HepG2 (cell line): ENCODE results near the gene LYSMD3. TPM values are rescaled to one million over a fixed set of nuclear protein-coding genes. Genes with fewer than 3 reads are reported as not detected.
A peak's percentile ranks its signal among the peaks of the same experiment; 100 is the strongest.

Experiments used
- ATAC-seq: fragments of 200-7000 bp; cut with Tn5 transposase; 3 replicates; pipeline ENCODE4 v1.9.1; 2020; ENCODE audit warnings: mild to moderate bottlenecking, moderate library complexity
- BruUV-seq: library from RNA; stranded (reverse); fragments of 400-500 nt; replicated peaks from 2 replicates; lab custom pipeline; 2021; lab: Mats Ljungman, UMichigan
- CTCF ChIA-PET: fragments of 300-600 bp; formaldehyde crosslinking; extraction: SDS; loops from one replicate; lab custom pipeline; 2021; ENCODE audit warnings: low total read pairs, inconsistent platforms, low intra/inter-chr PET ratio; lab: Yijun Ruan, JAX
- POLR2A ChIA-PET: fragments of 350-600 bp; sonication (Branson Sonifier 250); formaldehyde crosslinking; loops from one replicate; lab custom pipeline; 2020; ENCODE audit warnings: antibody characterized with exemption, inconsistent platforms; lab: Yijun Ruan, JAX
- DNase-seq: peaks from one replicate; pipeline ENCODE4 v3.0.0-alpha.2; 2015; ENCODE audit warnings: low spot score
- FAIRE-seq: peaks from 3 replicates; lab custom pipeline; 2011; peaks lifted over from hg19 to GRCh38; lab: Jason Lieb, UNC
- H2AFZ ChIP-seq: one replicate; pipeline ENCODE4 v1.6.1; 2011; ENCODE audit warnings: low read length, inconsistent platforms
- H3K27ac ChIP-seq: fragments of 300-600 bp; 3 replicates; pipeline ENCODE4 v1.8.0; 2011; ENCODE audit warnings: mixed run types, mild to moderate bottlenecking, mixed read lengths, low read length, inconsistent platforms; ENCODE audit not compliant: insufficient read depth; ENCODE audit errors: extremely low read length
- H3K27me3 ChIP-seq, 2 experiments: fragments of 200-600 bp in 1 of 2; 2 replicates in 1 of 2; 3 replicates in 1 of 2; pipeline versions ENCODE4 v1.6.0 to v1.8.0; 2011; ENCODE audit warnings: low read length in 2 of 2, mild to moderate bottlenecking in 2 of 2, moderate library complexity in 2 of 2, inconsistent platforms in 1 of 2; ENCODE audit not compliant: insufficient read depth in 2 of 2, control insufficient read depth in 1 of 2
- H3K36me3 ChIP-seq, 2 experiments: fragments of 200-600 bp in 1 of 2; replicated peaks in 1 of 2; 2 replicates in 1 of 2; 3 replicates in 1 of 2; pipeline versions ENCODE4 v1.5.1 to v1.8.0; 2011; ENCODE audit warnings: low read length in 2 of 2, inconsistent platforms in 1 of 2; ENCODE audit not compliant: insufficient read depth in 2 of 2, control insufficient read depth in 1 of 2
- H3K4me1 ChIP-seq: 2 replicates; pipeline ENCODE4 v1.5.1; 2012; ENCODE audit warnings: low read length, inconsistent platforms; ENCODE audit not compliant: insufficient read depth
- H3K4me2 ChIP-seq: 2 replicates; pipeline ENCODE4 v1.6.0; 2011; ENCODE audit warnings: low read depth, low read length, inconsistent platforms
- H3K4me3 ChIP-seq, 3 experiments: fragments of 200-600 bp in 1 of 3; sonication (generic), shearing (Covaris generic) in 1 of 3; replicated peaks in 1 of 3; 2 replicates each; pipeline ENCODE4 v1.5.1; 2011 to 2016; ENCODE audit warnings: low read length in 3 of 3, inconsistent platforms in 2 of 3, low read depth in 2 of 3, mild to moderate bottlenecking in 2 of 3, control low read depth in 1 of 3, mixed read lengths in 1 of 3; ENCODE audit not compliant: insufficient read depth in 1 of 3
- H3K79me2 ChIP-seq: one replicate; pipeline ENCODE4 v1.6.1; 2011; ENCODE audit warnings: low read length, inconsistent platforms; ENCODE audit not compliant: insufficient read depth
- H3K9ac ChIP-seq: 2 replicates; pipeline ENCODE4 v1.6.0; 2011; ENCODE audit warnings: mild to moderate bottlenecking, low read depth, low read length, inconsistent platforms; ENCODE audit not compliant: insufficient read depth
- H3K9me3 ChIP-seq: 2 replicates; pipeline ENCODE4 v1.5.1; 2012; ENCODE audit warnings: mild to moderate bottlenecking, low read length
- H4K20me1 ChIP-seq: 2 replicates; pipeline ENCODE4 v1.6.0; 2011; ENCODE audit warnings: inconsistent platforms, mild to moderate bottlenecking, low read length, moderate library complexity; ENCODE audit not compliant: insufficient read depth
- CBX5 ChIP-seq: sonication (generic); formaldehyde crosslinking; IDR thresholded peaks from 2 replicates; pipeline ENCODE4 v1.4.0; 2020; ENCODE audit warnings: missing genetic modification reagents, borderline replicate concordance
- GFI1 ChIP-seq: sonication (generic); formaldehyde crosslinking; IDR thresholded peaks from 2 replicates; pipeline ENCODE4 v1.5.0; 2020; ENCODE audit warnings: missing genetic modification reagents, mild to moderate bottlenecking, borderline replicate concordance
- KLF15 ChIP-seq: sonication (generic); formaldehyde crosslinking; IDR thresholded peaks from 2 replicates; pipeline ENCODE4 v1.8.1; 2023; ENCODE audit warnings: borderline replicate concordance, mild to moderate bottlenecking, inconsistent platforms, missing genetic modification reagents, mixed read lengths
- MAF1 ChIP-seq: sonication (generic); formaldehyde crosslinking; IDR thresholded peaks from 2 replicates; pipeline ENCODE4 v1.5.0; 2020; ENCODE audit warnings: missing genetic modification reagents, borderline replicate concordance
- NCOA5 ChIP-seq: sonication (generic); formaldehyde crosslinking; IDR thresholded peaks from 2 replicates; pipeline ENCODE4 v1.4.0; 2020; ENCODE audit warnings: missing genetic modification reagents
- NPAS2 ChIP-seq: sonication (generic); formaldehyde crosslinking; IDR thresholded peaks from 2 replicates; pipeline ENCODE4 v1.8.0; 2022; ENCODE audit warnings: mild to moderate bottlenecking, missing genetic modification reagents, borderline replicate concordance
- PHB2 ChIP-seq: fragments of 450-650 bp; IDR thresholded peaks from 2 replicates; pipeline ENCODE4 v1.6.1; 2018; ENCODE audit not compliant: partially characterized antibody
- RFX3 ChIP-seq: IDR thresholded peaks from 2 replicates; pipeline ENCODE4 v1.6.1; 2016; ENCODE audit warnings: missing biosample characterization, missing genetic modification reagents
- ZNF292 ChIP-seq: sonication (generic); formaldehyde crosslinking; IDR thresholded peaks from 2 replicates; pipeline ENCODE4 v1.8.1; 2022; ENCODE audit warnings: mild to moderate bottlenecking, low read depth, missing genetic modification reagents, borderline replicate concordance
- ZNF414 ChIP-seq: sonication (generic); formaldehyde crosslinking; IDR thresholded peaks from 2 replicates; pipeline ENCODE4 v1.5.0; 2020; ENCODE audit warnings: missing genetic modification reagents
- ZNF574 ChIP-seq: sonication (generic); formaldehyde crosslinking; IDR thresholded peaks from 2 replicates; pipeline ENCODE4 v1.4.0; 2020; ENCODE audit warnings: missing genetic modification reagents
- ZNF576 ChIP-seq: sonication (generic); formaldehyde crosslinking; IDR thresholded peaks from 2 replicates; pipeline ENCODE4 v1.4.0; 2020; ENCODE audit warnings: mild to moderate bottlenecking, missing genetic modification reagents
- ZNF609 ChIP-seq: sonication (generic); formaldehyde crosslinking; IDR thresholded peaks from 2 replicates; pipeline ENCODE4 v1.4.0; 2020; ENCODE audit warnings: mild to moderate bottlenecking, missing genetic modification reagents, borderline replicate concordance
- ZNF878 ChIP-seq: sonication (generic); formaldehyde crosslinking; IDR thresholded peaks from 2 replicates; pipeline ENCODE4 v1.8.1; 2023; ENCODE audit warnings: mild to moderate bottlenecking, missing genetic modification reagents, moderate library complexity
- ZSCAN20 ChIP-seq: sonication (generic); formaldehyde crosslinking; IDR thresholded peaks from 2 replicates; pipeline ENCODE4 v1.4.0; 2020; ENCODE audit warnings: missing genetic modification reagents, mild to moderate bottlenecking, borderline replicate concordance
- WGBS: methylation state at CpG from one replicate; pipeline ENCODE4 v1.1.6; 2017; ENCODE audit warnings: low lambda C conversion rate; 5-methylcytosine and 5-hydroxymethylcytosine counted together
- in situ Hi-C: cut with HindIII; loops from 2 replicates; pipeline ENCODE4 v1.10.0; 2017; ENCODE audit warnings: low pct_unique_long_range_greater_than_20kb; ENCODE audit not compliant: extremely low pct_ligation_motif_present
- intact Hi-C: fragments of 100-400 bp; cut with micrococcal nuclease; formaldehyde crosslinking; loops from one replicate; pipeline ENCODE4 v1.10.0; 2022; ENCODE audit not compliant: unreplicated experiment
- polyA plus RNA-seq, 8 experiments: library from polyadenylated mRNA; depleted of rRNA in 3 of 8; stranded (reverse) in 7 of 8; unstranded in 1 of 8; fragments of >200 nt; fragmentation: Illumina TruSeq in 4 of 8; extraction: Trizol in 4 of 8; gene quantifications; 2 replicates each; pipeline versions ENCODE4 v1.2.1 to v1.2.3, GENCODE V29; 2011 to 2016; ENCODE audit warnings: low read depth in 4 of 8, missing spikeins in 1 of 8, mixed read lengths in 1 of 8; ENCODE audit not compliant: insufficient read depth in 1 of 8
- total RNA-seq, 5 experiments: library from RNA; depleted of rRNA; stranded (reverse); fragments of >200 nt; fragmentation: Illumina TruSeq; extraction: Trizol; gene quantifications; 2 replicates each; pipeline ENCODE4 v1.2.3, GENCODE V29; 2016; ENCODE audit warnings: low read depth in 1 of 5

LYSMD3 gene
- total and polyA plus RNA-seq, 2 of the 13 experiments (the other 11 are each of a cell fraction or from before 2014, with no cell fraction given) = 9.1 to 13.8 TPM

- TF ChIP-seq NPAS2 (CRISPR knock-in tag) (no peak), ZNF292 (CRISPR knock-in tag) (no peak), MAF1 (0 out of 2 replicates have a peak, but pooled peaks have one; percentile 7), KLF15 (CRISPR knock-in tag) (0 out of 2 replicates have a peak, but pooled peaks have one; percentile 18), ZNF414 (CRISPR knock-in tag) (no peak)
These were observed 687 bp downstream of the LYSMD3 start (continued) for GRCh38 chr5:90528601-90529193.

GRCh38 chr5:90519081-90519480 lies 10.3 kb downstream of the LYSMD3 start:
- H3K36me3 ChIP-seq = peaks cover 1 to 23% of the 10 kb centered on the region in 2 experiments; a peak in 2 of 5 replicates
- H3K27ac ChIP-seq = no peak overlapping the region
- H3K4me1 ChIP-seq = no peaks in the 10 kb centered on the region
- no TSS peak for BruUV-seq
- ATAC-seq = no peak
- H3K4me3 ChIP-seq = no peak overlapping the region
- no peak overlapping the region for H3K4me2 ChIP-seq
- in situ Hi-C loops = no loop called here
- no peaks in the 10 kb centered on the region for H3K27me3 ChIP-seq
- no peak for DNase-seq
- ChIA-PET CTCF (no interaction called here), POLR2A (no interaction called here)
- no peaks in the 10 kb centered on the region for H3K79me2 ChIP-seq
- no peak overlapping the region for H3K9ac ChIP-seq
- intact Hi-C loops = no loop called here
- no peak overlapping the region for H2AFZ ChIP-seq
- FAIRE-seq = no peak
- no peaks in the 10 kb centered on the region for H3K9me3 ChIP-seq
- WGBS = 98% methylated on average over 7 of the region's 7 CpGs
- H4K20me1 ChIP-seq = no peaks in the 10 kb centered on the region
- no peak for TF ChIP-seq NCOA5 (CRISPR knock-in tag)
- TF ChIP-seq RFX3 (CRISPR knock-in tag) = no peak
- TF ChIP-seq ZNF878 (CRISPR knock-in tag) = no peak
- TF ChIP-seq ZNF609 = no peak
- TF ChIP-seq ZSCAN20 (CRISPR knock-in tag) = no peak
- no peak for TF ChIP-seq ZNF576
- no peak for TF ChIP-seq ZNF574 (CRISPR knock-in tag)
- TF ChIP-seq CBX5 = no peak
- TF ChIP-seq GFI1 (CRISPR knock-in tag) = no peak
- TF ChIP-seq PHB2 = no peak
